Gastrocnemius medialis (tissue), 4 donors: ENCODE data around the gene NFASC.

Experiments
- CTCF ChIP-seq, 5 experiments: fragments of 450-650 bp in 3 of 5; fragments of 200-600 bp in 2 of 5; sonication (generic) in 2 of 5; IDR thresholded peaks in 4 of 5; conservative IDR thresholded peaks in 1 of 5; 1 replicate in 4 of 5; 2 replicates in 1 of 5; pipeline ENCODE4 v1.5.1; 2016 to 2019; ENCODE audit warnings: antibody characterized with exemption in 5 of 5, mild to moderate bottlenecking in 3 of 5, moderate library complexity in 3 of 5
- POLR2A ChIP-seq, 2 donors: fragments of 450-650 bp; IDR thresholded peaks; one replicate each; pipeline ENCODE4 v1.6.1; 2017; ENCODE audit warnings: antibody characterized with exemption in 2 of 2, mild to moderate bottlenecking in 2 of 2, moderate library complexity in 2 of 2

- no peak for TF ChIP-seq CTCF (IDR thresholded peaks at IDR 0.05 in 4 of 5, conservative IDR thresholded peaks at IDR 0.05 in 1 of 5)
- TF ChIP-seq POLR2A (IDR thresholded peaks at IDR 0.05): no peak
Measured at GRCh38 chr1:204944662-204945061, 74.0 kb downstream of the NFASC start.
